Measurements from ENCODE around the gene UBR4.

Gene UBR4

GRCh38 chr1:19068639-19069276 lies 141.3 kb downstream of the UBR4 start:
- no peak for DNase-seq

- DNase-seq: no peak
Observed at GRCh38 chr1:19067912-19068638, 142.0 kb downstream of the UBR4 start.

- no peak for DNase-seq
Observed at GRCh38 chr1:19067182-19067911, 142.7 kb downstream of the UBR4 start.

GRCh38 chr1:19066874-19067181 lies 143.2 kb downstream of the UBR4 start:
- no peak for DNase-seq

GRCh38 chr1:19066248-19066873 lies 143.7 kb downstream of the UBR4 start:
- DNase-seq: no peak

- no peak for DNase-seq
Observed at GRCh38 chr1:19065526-19066247, 144.4 kb downstream of the UBR4 start.

- DNase-seq: no peak
Observed at GRCh38 chr1:19064906-19065450, 145.1 kb downstream of the UBR4 start.

GRCh38 chr1:19063122-19063521 lies 146.9 kb downstream of the UBR4 start:
- no peak for DNase-seq

- no peak for DNase-seq
Observed at GRCh38 chr1:19062258-19063029, 147.6 kb downstream of the UBR4 start.

- DNase-seq: no peak
Observed at GRCh38 chr1:19061798-19062197, 148.3 kb downstream of the UBR4 start.

- DNase-seq: no peak
Observed at GRCh38 chr1:19061343-19061742, 148.7 kb downstream of the UBR4 start.

- no peak for DNase-seq
Observed at GRCh38 chr1:19059773-19060172, 150.3 kb downstream of the UBR4 start.

- DNase-seq: no peak
Observed at GRCh38 chr1:19058476-19058797, 151.6 kb downstream of the UBR4 start.

GRCh38 chr1:19057784-19058475 lies 152.1 kb downstream of the UBR4 start:
- DNase-seq: no peak

- DNase-seq: no peak
Observed at GRCh38 chr1:19057182-19057779, 152.8 kb downstream of the UBR4 start.

- DNase-seq: no peak
Observed at GRCh38 chr1:19055701-19056100, 154.4 kb downstream of the UBR4 start.

GRCh38 chr1:19055001-19055400 lies 155.1 kb downstream of the UBR4 start:
- no peak for DNase-seq

- DNase-seq: no peak
Observed at GRCh38 chr1:19054216-19054615, 155.8 kb downstream of the UBR4 start.

- no peak for DNase-seq
Observed at GRCh38 chr1:19053486-19053885, 156.6 kb downstream of the UBR4 start.

- DNase-seq: no peak
Observed at GRCh38 chr1:19049798-19050197, 160.3 kb downstream of the UBR4 start.
